K562 (cell line): ENCODE results near the gene DLGAP1. TPM values are rescaled to one million over a fixed set of nuclear protein-coding genes. Genes with fewer than 3 reads are reported as not detected.

ENCODE experiments used
- AFF1 ChIP-seq, 2 experiments: fragments of 450-650 bp; IDR thresholded peaks; 2 replicates each; pipeline ENCODE4 v1.6.1; 2018; ENCODE audit warnings: mild to moderate bottlenecking in 2 of 2, low read depth in 1 of 2; ENCODE audit not compliant: partially characterized antibody in 2 of 2
- AFF4 ChIP-seq: sonication (generic); formaldehyde crosslinking; IDR thresholded peaks from 2 replicates; pipeline ENCODE4 v1.8.0; 2023; ENCODE audit warnings: mild to moderate bottlenecking, missing genetic modification reagents
- CBX5 ChIP-seq: IDR thresholded peaks from 2 replicates; pipeline ENCODE4 v1.6.1; 2014; ENCODE audit warnings: low read depth, borderline replicate concordance
- CXXC5 ChIP-seq: fragments of 250-450 bp; sonication (Bioruptor Pico); IDR thresholded peaks from 2 replicates; pipeline ENCODE4 v1.8.0; 2022; ENCODE audit warnings: inconsistent platforms, mild to moderate bottlenecking, moderate library complexity
- ETV1 ChIP-seq: fragments of 450-650 bp; conservative IDR thresholded peaks from 2 replicates; pipeline ENCODE4 v1.6.1; 2016; ENCODE audit warnings: missing genetic modification characterization, control low read depth, low read depth, missing compliant biosample characterization
- GTF2F1 ChIP-seq: IDR thresholded peaks from 2 replicates; pipeline ENCODE4 v1.6.1; 2011; ENCODE audit warnings: low read depth, low read length, improper control_type of control experiment
- HMGN3 ChIP-seq: IDR thresholded peaks from 2 replicates; pipeline ENCODE4 v1.6.1; 2011; ENCODE audit warnings: borderline replicate concordance, low read depth, mild to moderate bottlenecking, mixed read lengths, low read length; ENCODE audit not compliant: insufficient read length; ENCODE audit errors: extremely low read depth
- LARP7 ChIP-seq: fragments of 450-650 bp; IDR thresholded peaks from 2 replicates; pipeline ENCODE4 v1.6.1; 2016
- PRDM10 ChIP-seq: fragments of 450-650 bp; IDR thresholded peaks from 2 replicates; pipeline ENCODE4 v1.6.1; 2018; ENCODE audit not compliant: partially characterized antibody
- SLC30A9 ChIP-seq: fragments of 250-450 bp; sonication (Bioruptor Pico); IDR thresholded peaks from 2 replicates; pipeline ENCODE4 v1.8.0; 2022; ENCODE audit warnings: mild to moderate bottlenecking, moderate library complexity
- SMAD3 ChIP-seq: fragments of 450-650 bp; formaldehyde crosslinking; conservative IDR thresholded peaks from 2 replicates; pipeline ENCODE4 v1.4.0; 2020; ENCODE audit warnings: mild to moderate bottlenecking
- SP2 ChIP-seq: IDR thresholded peaks from 2 replicates; pipeline ENCODE4 v1.6.1; 2011; ENCODE audit warnings: mild to moderate bottlenecking, low read depth, low read length, moderate library complexity; ENCODE audit not compliant: poor library complexity, severe bottlenecking; ENCODE audit errors: extremely low read depth
- ZBTB17 ChIP-seq: fragments of 450-650 bp; formaldehyde crosslinking; IDR thresholded peaks from 2 replicates; pipeline ENCODE4 v1.4.0; 2020; ENCODE audit warnings: mild to moderate bottlenecking
- ZNF133 ChIP-seq: fragments of 250-450 bp; sonication (Bioruptor Pico); IDR thresholded peaks from 2 replicates; pipeline ENCODE4 v1.4.0; 2020; ENCODE audit warnings: mild to moderate bottlenecking
- ZNF347 ChIP-seq: fragments of 450-650 bp; formaldehyde crosslinking; IDR thresholded peaks from 2 replicates; pipeline ENCODE4 v1.4.0; 2020; ENCODE audit warnings: low read depth, mild to moderate bottlenecking, moderate library complexity
- polyA plus RNA-seq, 8 experiments: library from polyadenylated mRNA; depleted of rRNA in 4 of 8; stranded (reverse) in 5 of 8; unstranded in 3 of 8; fragments of >200 nt; fragmentation: Nextera tagmentation in 2 of 8; fragmentation: Illumina TruSeq in 1 of 8; extraction: Ambion mirVana in 2 of 8; extraction: Trizol in 1 of 8; gene quantifications; 2 replicates each; pipeline versions ENCODE4 v1.2.1 to v1.2.3, GENCODE V29; 2011 to 2014; ENCODE audit warnings: inconsistent platforms in 1 of 8, missing spikeins in 1 of 8
- total RNA-seq, 7 experiments: library from RNA; depleted of rRNA in 6 of 7; stranded (reverse); fragments of >200 nt in 6 of 7; fragmentation: Illumina TruSeq in 2 of 7; extraction: Trizol in 2 of 7; gene quantifications; 2 replicates each; pipeline versions ENCODE4 v1.2.1 to v1.2.3, GENCODE V29; 2011 to 2021; ENCODE audit warnings: low replicate concordance in 1 of 7

The DLGAP1 gene
- total and polyA plus RNA-seq, 9 of the 15 experiments (the other 6 are each of a cell fraction or from before 2014, with no cell fraction given) = 0.04 to 0.22 (median 0.08) TPM

- TF ChIP-seq ETV1 (tag) (no peak), ZBTB17 (no peak), SLC30A9 (no peak), AFF1 (IDR thresholded peaks at IDR 0.05; ENCODE audit: low read depth in 1 of 2, partially characterized antibody in 2 of 2) (peak in 1 of 2 experiments; percentile 38), CXXC5 (CRISPR knock-in tag) (peak; percentile 60; the same call in 1 of the 2 replicates), LARP7 (no peak), ZNF133 (no peak), PRDM10 (no peak), SMAD3 (CRISPR knock-in tag) (no peak), GTF2F1 (no peak), AFF4 (peak; percentile 55; the same call in 1 of the 2 replicates), ZNF347 (CRISPR knock-in tag) (no peak), SP2 (no peak), CBX5 (no peak), HMGN3 (no peak)
Observed at GRCh38 chr18:3526421-3527354, 928.4 kb downstream of the DLGAP1 start (continued).
